HepG2 (cell line): ENCODE data around the gene SSU72. TPM values are rescaled to one million over a fixed set of nuclear protein-coding genes. Genes with fewer than 3 reads are reported as not detected.

Source experiments
- ATAC-seq: fragments of 200-7000 bp; cut with Tn5 transposase; 3 replicates; pipeline ENCODE4 v1.9.1; 2020; ENCODE audit warnings: mild to moderate bottlenecking, moderate library complexity
- BruUV-seq: library from RNA; stranded (reverse); fragments of 400-500 nt; replicated peaks from 2 replicates; lab custom pipeline; 2021; lab: Mats Ljungman, UMichigan
- CTCF ChIA-PET: fragments of 300-600 bp; formaldehyde crosslinking; extraction: SDS; loops from one replicate; lab custom pipeline; 2021; ENCODE audit warnings: low total read pairs, inconsistent platforms, low intra/inter-chr PET ratio; lab: Yijun Ruan, JAX
- POLR2A ChIA-PET: fragments of 350-600 bp; sonication (Branson Sonifier 250); formaldehyde crosslinking; loops from one replicate; lab custom pipeline; 2020; ENCODE audit warnings: antibody characterized with exemption, inconsistent platforms; lab: Yijun Ruan, JAX
- DNase-seq: peaks from one replicate; pipeline ENCODE4 v3.0.0-alpha.2; 2015; ENCODE audit warnings: low spot score
- FAIRE-seq: peaks from 3 replicates; lab custom pipeline; 2011; peaks lifted over from hg19 to GRCh38; lab: Jason Lieb, UNC
- H2AFZ ChIP-seq: one replicate; pipeline ENCODE4 v1.6.1; 2011; ENCODE audit warnings: low read length, inconsistent platforms
- H3K27ac ChIP-seq: fragments of 300-600 bp; 3 replicates; pipeline ENCODE4 v1.8.0; 2011; ENCODE audit warnings: mixed run types, mild to moderate bottlenecking, mixed read lengths, low read length, inconsistent platforms; ENCODE audit not compliant: insufficient read depth; ENCODE audit errors: extremely low read length
- H3K27me3 ChIP-seq, 2 experiments: fragments of 200-600 bp in 1 of 2; 2 replicates in 1 of 2; 3 replicates in 1 of 2; pipeline versions ENCODE4 v1.6.0 to v1.8.0; 2011; ENCODE audit warnings: low read length in 2 of 2, mild to moderate bottlenecking in 2 of 2, moderate library complexity in 2 of 2, inconsistent platforms in 1 of 2; ENCODE audit not compliant: insufficient read depth in 2 of 2, control insufficient read depth in 1 of 2
- H3K36me3 ChIP-seq, 2 experiments: fragments of 200-600 bp in 1 of 2; replicated peaks in 1 of 2; 2 replicates in 1 of 2; 3 replicates in 1 of 2; pipeline versions ENCODE4 v1.5.1 to v1.8.0; 2011; ENCODE audit warnings: low read length in 2 of 2, inconsistent platforms in 1 of 2; ENCODE audit not compliant: insufficient read depth in 2 of 2, control insufficient read depth in 1 of 2
- H3K4me1 ChIP-seq: 2 replicates; pipeline ENCODE4 v1.5.1; 2012; ENCODE audit warnings: low read length, inconsistent platforms; ENCODE audit not compliant: insufficient read depth
- H3K4me2 ChIP-seq: 2 replicates; pipeline ENCODE4 v1.6.0; 2011; ENCODE audit warnings: low read depth, low read length, inconsistent platforms
- H3K4me3 ChIP-seq, 3 experiments: fragments of 200-600 bp in 1 of 3; sonication (generic), shearing (Covaris generic) in 1 of 3; replicated peaks in 1 of 3; 2 replicates each; pipeline ENCODE4 v1.5.1; 2011 to 2016; ENCODE audit warnings: low read length in 3 of 3, inconsistent platforms in 2 of 3, low read depth in 2 of 3, mild to moderate bottlenecking in 2 of 3, control low read depth in 1 of 3, mixed read lengths in 1 of 3; ENCODE audit not compliant: insufficient read depth in 1 of 3
- H3K79me2 ChIP-seq: one replicate; pipeline ENCODE4 v1.6.1; 2011; ENCODE audit warnings: low read length, inconsistent platforms; ENCODE audit not compliant: insufficient read depth
- H3K9ac ChIP-seq: 2 replicates; pipeline ENCODE4 v1.6.0; 2011; ENCODE audit warnings: mild to moderate bottlenecking, low read depth, low read length, inconsistent platforms; ENCODE audit not compliant: insufficient read depth
- H3K9me3 ChIP-seq: 2 replicates; pipeline ENCODE4 v1.5.1; 2012; ENCODE audit warnings: mild to moderate bottlenecking, low read length
- H4K20me1 ChIP-seq: 2 replicates; pipeline ENCODE4 v1.6.0; 2011; ENCODE audit warnings: inconsistent platforms, mild to moderate bottlenecking, low read length, moderate library complexity; ENCODE audit not compliant: insufficient read depth
- ASH2L ChIP-seq: fragments of 300-600, 200-600 bp; sonication (generic); IDR thresholded peaks from 2 replicates; pipeline ENCODE4 v1.7.0; 2017; ENCODE audit warnings: low read depth, mild to moderate bottlenecking, moderate library complexity, mixed read lengths, low read length; ENCODE audit not compliant: insufficient read length
- HDAC2 ChIP-seq: sonication (generic); formaldehyde crosslinking; IDR thresholded peaks from 2 replicates; pipeline ENCODE4 v1.4.0; 2020; ENCODE audit warnings: missing genetic modification reagents
- KDM5A ChIP-seq: fragments of 200-600 bp; sonication (generic); IDR thresholded peaks from 2 replicates; pipeline ENCODE4 v1.7.0; 2018; ENCODE audit warnings: antibody characterized with exemption, mild to moderate bottlenecking, low read length, borderline replicate concordance
- TMF1 ChIP-seq: sonication (generic); formaldehyde crosslinking; IDR thresholded peaks from 2 replicates; pipeline ENCODE4 v1.8.1; 2022; ENCODE audit warnings: low read depth, missing genetic modification reagents
- TOPORS ChIP-seq: sonication (generic); formaldehyde crosslinking; IDR thresholded peaks from 2 replicates; pipeline ENCODE4 v1.8.0; 2023; ENCODE audit warnings: mild to moderate bottlenecking, missing genetic modification reagents
- WIZ ChIP-seq: sonication (generic); formaldehyde crosslinking; IDR thresholded peaks from 2 replicates; pipeline ENCODE4 v1.5.1; 2020; ENCODE audit warnings: mild to moderate bottlenecking, missing genetic modification reagents
- ZFY ChIP-seq: sonication (generic); formaldehyde crosslinking; IDR thresholded peaks from 2 replicates; pipeline ENCODE4 v1.4.0; 2020; ENCODE audit warnings: missing genetic modification reagents
- ZNF18 ChIP-seq: sonication (generic); formaldehyde crosslinking; IDR thresholded peaks from 2 replicates; pipeline ENCODE4 v1.8.0; 2022; ENCODE audit warnings: mild to moderate bottlenecking, missing genetic modification reagents; ENCODE audit not compliant: insufficient replicate concordance
- ZNF460 ChIP-seq: sonication (generic); formaldehyde crosslinking; IDR thresholded peaks from 2 replicates; pipeline ENCODE4 v1.5.1; 2020; ENCODE audit warnings: missing genetic modification reagents, mild to moderate bottlenecking, borderline replicate concordance
- ZNF704 ChIP-seq: sonication (generic); formaldehyde crosslinking; IDR thresholded peaks from 2 replicates; pipeline ENCODE4 v1.8.1; 2023; ENCODE audit warnings: mild to moderate bottlenecking, inconsistent platforms, moderate library complexity, missing genetic modification reagents, borderline replicate concordance
- ZNF746 ChIP-seq: sonication (generic); formaldehyde crosslinking; IDR thresholded peaks from 2 replicates; pipeline ENCODE4 v1.8.0; 2022; ENCODE audit warnings: mild to moderate bottlenecking, missing genetic modification reagents
- ZNF777 ChIP-seq: sonication (generic); formaldehyde crosslinking; IDR thresholded peaks from 2 replicates; pipeline ENCODE4 v1.4.0; 2020; ENCODE audit warnings: missing genetic modification reagents
- WGBS: methylation state at CpG from one replicate; pipeline ENCODE4 v1.1.6; 2017; ENCODE audit warnings: low lambda C conversion rate; 5-methylcytosine and 5-hydroxymethylcytosine counted together
- in situ Hi-C: cut with HindIII; loops from 2 replicates; pipeline ENCODE4 v1.10.0; 2017; ENCODE audit warnings: low pct_unique_long_range_greater_than_20kb; ENCODE audit not compliant: extremely low pct_ligation_motif_present
- intact Hi-C: fragments of 100-400 bp; cut with micrococcal nuclease; formaldehyde crosslinking; loops from one replicate; pipeline ENCODE4 v1.10.0; 2022; ENCODE audit not compliant: unreplicated experiment
- polyA plus RNA-seq, 8 experiments: library from polyadenylated mRNA; depleted of rRNA in 3 of 8; stranded (reverse) in 7 of 8; unstranded in 1 of 8; fragments of >200 nt; fragmentation: Illumina TruSeq in 4 of 8; extraction: Trizol in 4 of 8; gene quantifications; 2 replicates each; pipeline versions ENCODE4 v1.2.1 to v1.2.3, GENCODE V29; 2011 to 2016; ENCODE audit warnings: low read depth in 4 of 8, missing spikeins in 1 of 8, mixed read lengths in 1 of 8; ENCODE audit not compliant: insufficient read depth in 1 of 8
- total RNA-seq, 5 experiments: library from RNA; depleted of rRNA; stranded (reverse); fragments of >200 nt; fragmentation: Illumina TruSeq; extraction: Trizol; gene quantifications; 2 replicates each; pipeline ENCODE4 v1.2.3, GENCODE V29; 2016; ENCODE audit warnings: low read depth in 1 of 5
- TF ChIP-seq, protein P1 (sequence below): sonication (generic); formaldehyde crosslinking; IDR thresholded peaks from 2 replicates; pipeline ENCODE4 v1.4.0; 2020; ENCODE audit warnings: missing genetic modification reagents
- TF ChIP-seq, protein P2 (sequence below): sonication (generic); formaldehyde crosslinking; IDR thresholded peaks from 2 replicates; pipeline ENCODE4 v1.5.0; 2020; ENCODE audit warnings: missing genetic modification reagents, mild to moderate bottlenecking, borderline replicate concordance

The SSU72 gene
- total and polyA plus RNA-seq, 2 of the 13 experiments (the other 11 are each of a cell fraction or from before 2014, with no cell fraction given), result 42.8 to 67.1 TPM

DNA sequence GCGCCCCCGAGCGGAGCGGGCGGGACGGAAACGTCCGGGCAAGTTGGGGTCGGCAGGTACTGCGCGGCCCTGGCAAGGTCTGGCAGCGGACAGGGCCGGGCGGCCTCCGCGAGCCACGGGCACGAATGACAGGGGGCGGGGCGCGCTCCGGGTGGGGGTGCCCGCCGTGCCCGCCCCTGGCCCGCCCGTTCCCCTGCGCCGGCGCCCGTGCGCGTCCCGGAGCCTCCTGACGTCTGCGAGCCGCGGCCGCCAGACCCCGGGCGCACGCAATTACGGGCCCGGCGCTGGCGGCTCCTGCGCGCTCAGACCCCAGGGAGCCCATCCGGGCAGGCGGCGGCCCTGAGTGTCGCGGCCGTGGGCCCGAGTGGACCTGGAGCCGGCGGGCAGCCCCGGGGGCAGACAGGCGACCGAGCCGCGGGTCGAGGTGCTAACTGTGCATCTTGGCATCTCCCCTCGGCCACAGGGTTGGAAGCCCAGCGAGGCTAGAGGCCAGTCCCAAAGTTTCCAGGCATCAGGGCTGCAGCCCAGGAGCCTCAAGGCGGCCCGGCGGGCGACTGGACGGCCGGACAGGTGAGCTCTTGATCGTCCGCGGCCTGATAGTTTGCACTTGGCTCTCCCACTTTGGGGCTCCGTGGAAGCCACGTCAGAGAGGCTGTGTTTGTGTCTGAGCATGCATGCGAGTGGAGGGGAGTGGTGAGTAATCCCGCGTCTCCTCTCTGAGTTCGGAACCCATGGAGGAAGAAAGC lies 41.6 kb upstream of the SSU72 start:
- Histone ChIP-seq H3K27me3 (no peaks in the 10 kb centered on the region; a peak in 1 of 5 replicates), H3K79me2 (peaks cover 18% of the 10 kb centered on the region), H3K4me1 (peaks cover 36% of the 10 kb centered on the region), H3K4me2 (peak overlapping the region; percentile 91), H2AFZ (no peak overlapping the region), H3K4me3 (peak overlapping the region; percentile 90 to 100 (median 98)), H3K36me3 (peaks cover 1 to 14% of the 10 kb centered on the region in 2 experiments; a peak in 2 of 5 replicates), H3K27ac (peak overlapping the region; percentile 99), H3K9me3 (no peaks in the 10 kb centered on the region), H4K20me1 (peaks cover 8% of the 10 kb centered on the region; the same call in 1 of the 2 replicates), H3K9ac (peak overlapping the region; percentile 100)
- ATAC-seq (peak; percentile 1; the same call in 2 of the 3 replicates), DNase-seq (no peak), FAIRE-seq (no peak)
- POLR2A ChIA-PET, result interaction anchor here (0.8 to 3.3 kb wide), 7 partner anchors 19 to 183 kb away, joined by 3 to 29 read pairs (median 4); no protein-coding TSS in a partner anchor
- TF ChIP-seq ZFY (CRISPR knock-in tag) (peak; percentile 13; the same call in 1 of the 2 replicates), WIZ (CRISPR knock-in tag) (no peak), HDAC2 (CRISPR knock-in tag) (no peak), TOPORS (CRISPR knock-in tag) (0 out of 2 replicates have a peak, but pooled peaks have one; percentile 8), ZNF460 (CRISPR knock-in tag) (no peak), ZNF746 (CRISPR knock-in tag) (0 out of 2 replicates have a peak, but pooled peaks have one; percentile 10), ASH2L (peak; percentile 5), KDM5A (0 out of 2 replicates have a peak, but pooled peaks have one; percentile 8), ZNF18 (peak; percentile 46), ZNF777 (CRISPR knock-in tag) (peak; percentile 36; the same call in 1 of the 2 replicates), ZNF704 (CRISPR knock-in tag) (0 out of 2 replicates have a peak, but pooled peaks have one; percentile 13), TMF1 (0 out of 2 replicates have a peak, but pooled peaks have one; percentile 3)
- TF ChIP-seq, protein P1, sequence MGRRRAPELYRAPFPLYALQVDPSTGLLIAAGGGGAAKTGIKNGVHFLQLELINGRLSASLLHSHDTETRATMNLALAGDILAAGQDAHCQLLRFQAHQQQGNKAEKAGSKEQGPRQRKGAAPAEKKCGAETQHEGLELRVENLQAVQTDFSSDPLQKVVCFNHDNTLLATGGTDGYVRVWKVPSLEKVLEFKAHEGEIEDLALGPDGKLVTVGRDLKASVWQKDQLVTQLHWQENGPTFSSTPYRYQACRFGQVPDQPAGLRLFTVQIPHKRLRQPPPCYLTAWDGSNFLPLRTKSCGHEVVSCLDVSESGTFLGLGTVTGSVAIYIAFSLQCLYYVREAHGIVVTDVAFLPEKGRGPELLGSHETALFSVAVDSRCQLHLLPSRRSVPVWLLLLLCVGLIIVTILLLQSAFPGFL (CRISPR knock-in tag), result no peak
- TF ChIP-seq, protein P2, sequence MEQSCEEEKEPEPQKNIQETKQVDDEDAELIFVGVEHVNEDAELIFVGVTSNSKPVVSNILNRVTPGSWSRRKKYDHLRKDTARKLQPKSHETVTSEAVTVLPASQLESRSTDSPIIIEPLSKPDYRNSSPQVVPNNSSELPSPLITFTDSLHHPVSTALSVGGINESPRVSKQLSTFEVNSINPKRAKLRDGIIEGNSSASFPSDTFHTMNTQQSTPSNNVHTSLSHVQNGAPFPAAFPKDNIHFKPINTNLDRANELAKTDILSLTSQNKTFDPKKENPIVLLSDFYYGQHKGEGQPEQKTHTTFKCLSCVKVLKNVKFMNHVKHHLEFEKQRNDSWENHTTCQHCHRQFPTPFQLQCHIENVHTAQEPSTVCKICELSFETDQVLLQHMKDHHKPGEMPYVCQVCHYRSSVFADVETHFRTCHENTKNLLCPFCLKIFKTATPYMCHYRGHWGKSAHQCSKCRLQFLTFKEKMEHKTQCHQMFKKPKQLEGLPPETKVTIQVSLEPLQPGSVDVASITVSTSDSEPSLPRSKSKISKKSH (CRISPR knock-in tag), result 0 out of 2 replicates have a peak, but pooled peaks have one; percentile 10
- BruUV-seq, result no TSS peak
- CTCF ChIA-PET, result no interaction called here
- in situ Hi-C loops, result loop anchor here (5.0 kb wide), 1 partner anchor 39 kb away; no protein-coding TSS in a partner anchor
- no CpG with 5 or more reads among the region's 80 CpGs for WGBS
- intact Hi-C loops, result no loop called here
